CD4-positive, CD25-positive, alpha-beta regulatory T cell (primary cell): ENCODE measurements around the gene MXRA7. TPM values are rescaled to one million over a fixed set of nuclear protein-coding genes. Genes with fewer than 3 reads are reported as not detected.

Source experiments
- ATAC-seq, 2 donors: fragments of 150-1000 bp; cut with Tn5 transposase; one replicate each; pipeline ENCODE4 v1.10.0; 2021; ENCODE audit warnings: low read depth in 2 of 2, moderate number of reproducible peaks in 2 of 2, moderate library complexity in 1 of 2
- DNase-seq, 3 donors: peaks; one replicate each; pipeline versions ENCODE4 v3.0.0 to v3.0.0-alpha.2; 2012 to 2022; ENCODE audit warnings: mixed read lengths in 1 of 3
- H3K27ac ChIP-seq: one replicate; pipeline ENCODE4 v1.7.0; 2013; ENCODE audit warnings: mild to moderate bottlenecking, low read length; ENCODE audit not compliant: insufficient read depth, poor library complexity, severe bottlenecking
- H3K27me3 ChIP-seq: one replicate; pipeline ENCODE4 v1.7.0; 2013; ENCODE audit warnings: low read length; ENCODE audit not compliant: control insufficient read depth, insufficient read depth
- H3K36me3 ChIP-seq: one replicate; pipeline ENCODE4 v1.7.0; 2013; ENCODE audit warnings: mild to moderate bottlenecking, low read length, moderate library complexity; ENCODE audit not compliant: control insufficient read depth, insufficient read depth
- H3K4me1 ChIP-seq: 2 replicates; pipeline ENCODE4 v1.7.0; 2013; ENCODE audit warnings: mild to moderate bottlenecking, low read length; ENCODE audit not compliant: insufficient read depth, control insufficient read depth, poor library complexity, severe bottlenecking
- H3K4me3 ChIP-seq: one replicate; pipeline ENCODE4 v1.7.0; 2013; ENCODE audit warnings: low read depth, mild to moderate bottlenecking, low read length, moderate library complexity
- H3K9me3 ChIP-seq, 2 experiments: 1 replicate in 1 of 2; 2 replicates in 1 of 2; pipeline ENCODE4 v1.7.0; 2013; ENCODE audit warnings: low read length in 2 of 2, mild to moderate bottlenecking in 1 of 2, moderate library complexity in 1 of 2; ENCODE audit not compliant: control insufficient read depth in 2 of 2
- H3K27ac Mint-ChIP-seq, 3 donors: one replicate each; pipeline ENCODE4 v1.8.0; 2020 to 2022; ENCODE audit warnings: mild to moderate bottlenecking in 3 of 3, mixed read lengths in 3 of 3, moderate library complexity in 2 of 3
- H3K27me3 Mint-ChIP-seq: one replicate; pipeline ENCODE4 v1.8.0; 2022; ENCODE audit warnings: mild to moderate bottlenecking, mixed read lengths
- H3K36me3 Mint-ChIP-seq: one replicate; pipeline ENCODE4 v1.8.0; 2020; ENCODE audit warnings: mixed read lengths
- H3K4me1 Mint-ChIP-seq, 4 donors: one replicate each; pipeline ENCODE4 v1.8.0; 2020 to 2022; ENCODE audit warnings: mixed read lengths in 4 of 4, mild to moderate bottlenecking in 1 of 4
- H3K4me3 Mint-ChIP-seq, 4 donors: one replicate each; pipeline ENCODE4 v1.8.0; 2020 to 2022; ENCODE audit warnings: mild to moderate bottlenecking in 4 of 4, mixed read lengths in 4 of 4, moderate library complexity in 3 of 4
- H3K9me3 Mint-ChIP-seq, 7 donors: one replicate each; pipeline ENCODE4 v1.8.0; 2020 to 2022; ENCODE audit warnings: mixed read lengths in 7 of 7, mild to moderate bottlenecking in 3 of 7, moderate library complexity in 2 of 7
- polyA plus RNA-seq, 4 donors: library from polyadenylated mRNA; unstranded; fragments of 300-500 nt; fragmentation: Illumina TruSeq; gene quantifications; one replicate each; pipeline ENCODE4 v1.2.3, GENCODE V29; 2021
- total RNA-seq: library from RNA; stranded (reverse); gene quantifications from one replicate; pipeline ENCODE4 v1.2.3, GENCODE V29; 2022

The MXRA7 gene
- total RNA-seq (5.0 TPM), polyA plus RNA-seq (1 to 10 TPM; 2.2 to 8.8 (median 5.4) TPM)

GRCh38 chr17:76710863-76711611 is at the start of gene MXRA7:
TSS of gene MXRA7 (minus strand) at chr17:76710965. CDS start at chr17:76710946, 19 bp downstream.
- H3K4me1 Mint-ChIP-seq: peaks cover 5 to 35% (median 20%) of the 10 kb centered on the region in 4 donors
- peak in 2 of 3 donors; percentile 24 to 58 for DNase-seq
- H3K4me1 ChIP-seq: peaks cover 14% of the 10 kb centered on the region

GRCh38 chr17:76758570-76758969 is 47.8 kb upstream of the MXRA7 start:
- H3K4me1 Mint-ChIP-seq: peaks cover 3 to 15% (median 10%) of the 10 kb centered on the region in 4 donors
- Histone ChIP-seq H3K4me1 (peaks cover 6% of the 10 kb centered on the region), H3K27ac (no peak overlapping the region), H3K4me3 (no peak overlapping the region), H3K9me3 (no peaks in the 10 kb centered on the region), H3K36me3 (peaks cover 2% of the 10 kb centered on the region), H3K27me3 (no peaks in the 10 kb centered on the region)
- H3K27ac Mint-ChIP-seq: no peak overlapping the region
- no peaks in the 10 kb centered on the region for H3K9me3 Mint-ChIP-seq
- H3K36me3 Mint-ChIP-seq: peaks cover 8% of the 10 kb centered on the region
- no peak overlapping the region for H3K4me3 Mint-ChIP-seq
- no peak for DNase-seq
- no peak for ATAC-seq
- H3K27me3 Mint-ChIP-seq: no peaks in the 10 kb centered on the region

More at GRCh38 chr17:76710863-76711611, at the start of gene MXRA7:
- H3K27ac Mint-ChIP-seq: peak within 1 kb of the TSS in 1 of 3 donors; percentile 55
- no peak within 1 kb of the TSS for H3K27ac ChIP-seq
- peaks cover 16% of the 10 kb centered on the region for H3K36me3 ChIP-seq
- peak within 1 kb of the TSS; percentile 69 to 88 (median 82) for H3K4me3 Mint-ChIP-seq
- H3K4me3 ChIP-seq: peak within 1 kb of the TSS; percentile 47
- H3K9me3 Mint-ChIP-seq: no peaks in the 10 kb centered on the region
- ATAC-seq: peak; percentile 50 to 67
- no peaks in the 10 kb centered on the region for H3K9me3 ChIP-seq
- no peaks in the 10 kb centered on the region for H3K27me3 Mint-ChIP-seq
- no peaks in the 10 kb centered on the region for H3K27me3 ChIP-seq
- peaks cover 22% of the 10 kb centered on the region for H3K36me3 Mint-ChIP-seq

GRCh38 chr17:76757256-76757655 is 46.5 kb upstream of the MXRA7 start:
- Mint-ChIP-seq H3K36me3 (peaks cover 8% of the 10 kb centered on the region), H3K27ac (peak overlapping the region in 2 of 3 donors; percentile 22 to 30)

GRCh38 chr17:76755285-76755684 is 44.5 kb upstream of the MXRA7 start:
- Histone ChIP-seq H3K36me3 (peaks cover 2% of the 10 kb centered on the region), H3K4me3 (no peak overlapping the region), H3K9me3 (no peaks in the 10 kb centered on the region), H3K4me1 (peaks cover 31% of the 10 kb centered on the region), H3K27me3 (no peaks in the 10 kb centered on the region), H3K27ac (peak overlapping the region; percentile 85)
- peaks cover 13 to 33% (median 25%) of the 10 kb centered on the region in 4 donors for H3K4me1 Mint-ChIP-seq
- H3K27me3 Mint-ChIP-seq: no peaks in the 10 kb centered on the region
- peak overlapping the region in 2 of 3 donors; percentile 62 to 82 for H3K27ac Mint-ChIP-seq
- no peak overlapping the region for H3K4me3 Mint-ChIP-seq
- DNase-seq (no peak), ATAC-seq (no peak)
- peaks cover 8% of the 10 kb centered on the region for H3K36me3 Mint-ChIP-seq
- H3K9me3 Mint-ChIP-seq: no peaks in the 10 kb centered on the region

More at GRCh38 chr17:76757256-76757655, 46.5 kb upstream of the MXRA7 start:
- Histone ChIP-seq H3K36me3 (peaks cover 2% of the 10 kb centered on the region), H3K27ac (no peak overlapping the region), H3K27me3 (no peaks in the 10 kb centered on the region), H3K4me3 (no peak overlapping the region), H3K4me1 (peaks cover 20% of the 10 kb centered on the region), H3K9me3 (no peaks in the 10 kb centered on the region)
- DNase-seq (no peak), ATAC-seq (no peak)
- Mint-ChIP-seq H3K4me3 (peak overlapping the region in 2 of 4 donors; percentile 10 to 44), H3K4me1 (peaks cover 13 to 27% (median 20%) of the 10 kb centered on the region in 4 donors), H3K9me3 (no peaks in the 10 kb centered on the region), H3K27me3 (no peaks in the 10 kb centered on the region)

- peak overlapping the region; percentile 90 to 97 (median 92) for H3K4me3 Mint-ChIP-seq
These were observed 42.5 kb upstream of the MXRA7 start for GRCh38 chr17:76753061-76753961.

GRCh38 chr17:76752006-76752405 is 41.2 kb upstream of the MXRA7 start:
- H3K4me1 Mint-ChIP-seq: peaks cover 13 to 32% (median 23%) of the 10 kb centered on the region in 4 donors
- H3K4me3 Mint-ChIP-seq: peak overlapping the region; percentile 73 to 91 (median 82)
- peak overlapping the region; percentile 85 for H3K27ac ChIP-seq
- no peaks in the 10 kb centered on the region for H3K27me3 ChIP-seq
- DNase-seq (peak in 2 of 3 donors; percentile 52 to 88), ATAC-seq (peak; percentile 76 to 86)
- no peaks in the 10 kb centered on the region for H3K27me3 Mint-ChIP-seq
- peak overlapping the region; percentile 88 for H3K4me3 ChIP-seq
- H3K4me1 ChIP-seq: peaks cover 31% of the 10 kb centered on the region
- peak overlapping the region; percentile 88 to 98 (median 95) for H3K27ac Mint-ChIP-seq
- H3K9me3 ChIP-seq: no peaks in the 10 kb centered on the region
- peaks cover 10% of the 10 kb centered on the region for H3K36me3 Mint-ChIP-seq
- H3K36me3 ChIP-seq: peaks cover 6% of the 10 kb centered on the region
- H3K9me3 Mint-ChIP-seq: no peaks in the 10 kb centered on the region

More at GRCh38 chr17:76753061-76753961, 42.5 kb upstream of the MXRA7 start:
- H3K27ac ChIP-seq: peak overlapping the region; percentile 85
- H3K9me3 Mint-ChIP-seq: no peaks in the 10 kb centered on the region
- peaks cover 31% of the 10 kb centered on the region for H3K4me1 ChIP-seq
- peak in 2 of 3 donors; percentile 78 for DNase-seq
- H3K27ac Mint-ChIP-seq: peak overlapping the region; percentile 95 to 98 (median 97)
- H3K27me3 ChIP-seq: no peaks in the 10 kb centered on the region
- no peaks in the 10 kb centered on the region for H3K27me3 Mint-ChIP-seq
- peak overlapping the region; percentile 88 for H3K4me3 ChIP-seq
- H3K4me1 Mint-ChIP-seq: peaks cover 13 to 36% (median 27%) of the 10 kb centered on the region in 4 donors
- peak; percentile 69 to 76 for ATAC-seq
- no peaks in the 10 kb centered on the region for H3K9me3 ChIP-seq
- H3K36me3 Mint-ChIP-seq: peaks cover 13% of the 10 kb centered on the region
- H3K36me3 ChIP-seq: peaks cover 6% of the 10 kb centered on the region

GRCh38 chr17:76751416-76751993 is 40.7 kb upstream of the MXRA7 start:
- H3K27me3 ChIP-seq: no peaks in the 10 kb centered on the region
- Mint-ChIP-seq H3K4me3 (peak overlapping the region in 2 of 4 donors; percentile 8 to 83), H3K4me1 (peaks cover 13 to 32% (median 22%) of the 10 kb centered on the region in 4 donors), H3K9me3 (no peaks in the 10 kb centered on the region), H3K27ac (peak overlapping the region; percentile 36 to 98 (median 48)), H3K36me3 (peaks cover 11% of the 10 kb centered on the region), H3K27me3 (no peaks in the 10 kb centered on the region)
- ATAC-seq: no peak
- H3K9me3 ChIP-seq: no peaks in the 10 kb centered on the region
- peak overlapping the region; percentile 88 for H3K4me3 ChIP-seq
- peaks cover 11% of the 10 kb centered on the region for H3K36me3 ChIP-seq
- DNase-seq: no peak
- H3K4me1 ChIP-seq: peaks cover 31% of the 10 kb centered on the region
- peak overlapping the region; percentile 85 for H3K27ac ChIP-seq
